Endodermal cell (in vitro differentiated cells): ENCODE results near the gene SCAF11. TPM values are rescaled to one million over a fixed set of nuclear protein-coding genes. Genes with fewer than 3 reads are reported as not detected.

Source experiments
- DNase-seq: peaks from one replicate; pipeline ENCODE4 v3.0.0-alpha.2; 2017
- H3K27ac ChIP-seq: 2 replicates; pipeline ENCODE4 v1.5.1; 2013; ENCODE audit warnings: mild to moderate bottlenecking, low read depth, low read length, moderate library complexity
- H3K27me3 ChIP-seq: 2 replicates; pipeline ENCODE4 v1.6.1; 2013; ENCODE audit warnings: mild to moderate bottlenecking, low read length, moderate library complexity; ENCODE audit not compliant: insufficient read depth, control insufficient read depth, poor library complexity, severe bottlenecking
- H3K36me3 ChIP-seq: 2 replicates; pipeline ENCODE4 v1.7.0; 2013; ENCODE audit warnings: mild to moderate bottlenecking, low read length, moderate library complexity; ENCODE audit not compliant: control insufficient read depth, insufficient read depth
- H3K4me1 ChIP-seq: one replicate; pipeline ENCODE4 v1.7.0; 2013; ENCODE audit warnings: low read length; ENCODE audit not compliant: control insufficient read depth, insufficient read depth
- H3K4me3 ChIP-seq: 2 replicates; pipeline ENCODE4 v1.5.1; 2013; ENCODE audit warnings: mild to moderate bottlenecking, low read length, moderate library complexity
- H3K9ac ChIP-seq: 2 replicates; pipeline ENCODE4 v1.6.1; 2013; ENCODE audit warnings: mild to moderate bottlenecking, low read length, moderate library complexity; ENCODE audit not compliant: poor library complexity, severe bottlenecking; ENCODE audit errors: extremely low read depth
- H3K9me3 ChIP-seq: 2 replicates; pipeline ENCODE4 v1.6.1; 2013; ENCODE audit warnings: mild to moderate bottlenecking, low read length, moderate library complexity; ENCODE audit not compliant: control insufficient read depth
- H3K27ac Mint-ChIP-seq: 2 replicates; pipeline ENCODE4 v1.8.0; 2020; ENCODE audit warnings: mixed read lengths
- H3K27me3 Mint-ChIP-seq: 2 replicates; pipeline ENCODE4 v1.8.0; 2021; ENCODE audit warnings: mild to moderate bottlenecking, mixed read lengths; ENCODE audit not compliant: insufficient read depth
- H3K36me3 Mint-ChIP-seq: 2 replicates; pipeline ENCODE4 v1.8.0; 2020; ENCODE audit warnings: low read depth, mixed read lengths
- H3K4me1 Mint-ChIP-seq: 2 replicates; pipeline ENCODE4 v1.8.0; 2020; ENCODE audit warnings: mixed read lengths
- H3K4me3 Mint-ChIP-seq: 2 replicates; pipeline ENCODE4 v1.8.0; 2020; ENCODE audit warnings: mild to moderate bottlenecking, moderate library complexity, mixed read lengths
- H3K9me3 Mint-ChIP-seq: 2 replicates; pipeline ENCODE4 v1.8.0; 2020; ENCODE audit warnings: mild to moderate bottlenecking, mixed read lengths
- CTCF ChIP-seq: fragments of 200-600 bp; sonication (generic); conservative IDR thresholded peaks from 2 replicates; pipeline ENCODE4 v1.5.0; 2021; ENCODE audit warnings: antibody characterized with exemption, mild to moderate bottlenecking
- WGBS, 2 experiments: methylation state at CpG; one replicate each; pipeline versions ENCODE4 v1.1.5 to v1.1.7; 2013; ENCODE audit warnings: missing lambda C conversion rate in 2 of 2, mixed read lengths in 1 of 2; ENCODE audit not compliant: insufficient coverage in 1 of 2, insufficient read length in 1 of 2; 5-methylcytosine and 5-hydroxymethylcytosine counted together
- total RNA-seq, 2 donors: library from RNA; stranded (reverse); fragmentation: NEBNext Ultra II Directional in 1 of 2; extraction: Animal tissue kit (Norgen Biotek cat#: 25700) in 1 of 2; gene quantifications; 2 replicates in 1 of 2; 3 replicates in 1 of 2; pipeline ENCODE4 v1.2.1, GENCODE V29; 2021

The SCAF11 gene
- total RNA-seq, 2 donors from 2014 or later = 99.6 to 116 TPM

- Histone ChIP-seq H3K27me3 (no peaks in the 10 kb centered on the region), H3K36me3 (peaks cover 62% of the 10 kb centered on the region), H3K4me3 (no peak overlapping the region), H3K4me1 (no peaks in the 10 kb centered on the region), H3K9ac (no peak overlapping the region), H3K9me3 (no peaks in the 10 kb centered on the region), H3K27ac (no peak overlapping the region)
- DNase-seq = peak; percentile 80
- Mint-ChIP-seq H3K36me3 (peaks cover 59% of the 10 kb centered on the region), H3K27me3 (no peaks in the 10 kb centered on the region), H3K9me3 (peaks cover 3% of the 10 kb centered on the region), H3K27ac (peak overlapping the region; percentile 79), H3K4me1 (no peaks in the 10 kb centered on the region), H3K4me3 (no peak overlapping the region)
- peak; percentile 73 for TF ChIP-seq CTCF
- whole genome bisulfite sequencing, 2 experiments = 69 to 70% methylated on average over 3 to 4 of the region's 4 CpGs
These were observed 97.1 kb downstream of the SCAF11 start for GRCh38 chr12:45893240-45893639.

GRCh38 chr12:45890276-45890675 lies 100.1 kb downstream of the SCAF11 start:
- no peaks in the 10 kb centered on the region for H3K27me3 Mint-ChIP-seq
- H3K4me3 ChIP-seq = no peak overlapping the region
- WGBS, 2 experiments = 100% methylated on average over 1 of the region's 2 CpGs; no CpG with 5 or more reads in 1 of the 2 experiments
- no peaks in the 10 kb centered on the region for H3K4me1 ChIP-seq
- H3K36me3 Mint-ChIP-seq = peaks cover 55% of the 10 kb centered on the region
- H3K27me3 ChIP-seq = no peaks in the 10 kb centered on the region
- peaks cover 47% of the 10 kb centered on the region for H3K36me3 ChIP-seq
- H3K27ac ChIP-seq = no peak overlapping the region
- no peak overlapping the region for H3K4me3 Mint-ChIP-seq
- no peak for TF ChIP-seq CTCF
- no peak overlapping the region for H3K9ac ChIP-seq
- peaks cover 14% of the 10 kb centered on the region for H3K9me3 Mint-ChIP-seq
- H3K27ac Mint-ChIP-seq = no peak overlapping the region
- peaks cover 13% of the 10 kb centered on the region for H3K9me3 ChIP-seq
- no peak for DNase-seq
- no peaks in the 10 kb centered on the region for H3K4me1 Mint-ChIP-seq

GRCh38 chr12:45887544-45887943 lies 102.8 kb downstream of the SCAF11 start:
- Mint-ChIP-seq H3K4me3 (no peak overlapping the region), H3K27ac (no peak overlapping the region)
- peak; percentile 59 for DNase-seq

More at GRCh38 chr12:45887544-45887943, 102.8 kb downstream of the SCAF11 start:
- Histone ChIP-seq H3K27ac (no peak overlapping the region), H3K9ac (no peak overlapping the region), H3K27me3 (no peaks in the 10 kb centered on the region), H3K36me3 (peaks cover 39% of the 10 kb centered on the region), H3K4me3 (no peak overlapping the region), H3K9me3 (peaks cover 28% of the 10 kb centered on the region), H3K4me1 (no peaks in the 10 kb centered on the region)
- TF ChIP-seq CTCF = no peak
- peaks cover under 1% of the 10 kb centered on the region for H3K4me1 Mint-ChIP-seq
- H3K27me3 Mint-ChIP-seq = no peaks in the 10 kb centered on the region
- peaks cover 48% of the 10 kb centered on the region for H3K36me3 Mint-ChIP-seq
- 92 to 100% methylated on average over 1 to 5 of the region's 5 CpGs for WGBS, 2 experiments
- peaks cover 14% of the 10 kb centered on the region for H3K9me3 Mint-ChIP-seq
